ENCODE data around the gene RTL10. TPM values are rescaled to one million over a fixed set of nuclear protein-coding genes. Genes with fewer than 3 reads are reported as not detected.

RTL10 gene
- total and polyA plus RNA-seq, 2 of the 8 experiments (the other 6 are each of a cell fraction or from before 2014, with no cell fraction given), result 11.5 to 18.8 TPM

GRCh38 chr22:19885841-19886592, 31.3 kb upstream of the RTL10 start (continued):
- no peak for TF ChIP-seq CBX5 (IDR thresholded peaks at IDR 0.05; ENCODE audit: low read depth, low read length)
- TF ChIP-seq CHD1 (IDR thresholded peaks at IDR 0.05; ENCODE audit: low read depth, low read length), result no peak
- no peak for TF ChIP-seq SP4 (IDR thresholded peaks at IDR 0.05; ENCODE audit: low read length)
- no peak for TF ChIP-seq POLR2AphosphoS5 (IDR thresholded peaks at IDR 0.05; ENCODE audit: low read depth, low read length)
- no peak for TF ChIP-seq HDAC6 (IDR thresholded peaks at IDR 0.05; ENCODE audit: low read depth, low read length)
- TF ChIP-seq MAFK (IDR thresholded peaks at IDR 0.05; ENCODE audit: low read depth, low read length), result no peak
- TF ChIP-seq TEAD4 (IDR thresholded peaks at IDR 0.05; ENCODE audit: low read depth, low read length), result no peak
